NCI-H524 treated with DMSO at 0.1 percent for 48 hours (cell line): ENCODE results near the gene VAC14.
"Not testable (repeated sequence)": the region's sequence is repeated elsewhere in the genome, so short reads cannot be mapped to it uniquely, and the experiment has no call there.

ENCODE experiments used
- DNase-seq: peaks from one replicate; lab custom pipeline; 2025; lab: John Stamatoyannopoulos, UW

Gene VAC14

GRCh38 chr16:70742967-70743366, 58.0 kb downstream of the VAC14 start:
- DNase-seq: not testable (repeated sequence)

- no peak for DNase-seq
Measured at GRCh38 chr16:70741783-70742125, 59.2 kb downstream of the VAC14 start.

GRCh38 chr16:70740914-70741782, 59.8 kb downstream of the VAC14 start:
- no peak for DNase-seq

- DNase-seq: no peak
Measured at GRCh38 chr16:70740174-70740913, 60.6 kb downstream of the VAC14 start.

- no peak for DNase-seq
Measured at GRCh38 chr16:70739389-70739788, 61.6 kb downstream of the VAC14 start.

- no peak for DNase-seq
Measured at GRCh38 chr16:70738083-70738977, 62.6 kb downstream of the VAC14 start.

- no peak for DNase-seq
Measured at GRCh38 chr16:70737377-70738082, 63.4 kb downstream of the VAC14 start.

- no peak for DNase-seq
Measured at GRCh38 chr16:70736465-70737376, 64.2 kb downstream of the VAC14 start.

GRCh38 chr16:70735141-70735979, 65.6 kb downstream of the VAC14 start:
- DNase-seq: no peak

GRCh38 chr16:70734522-70735095, 66.3 kb downstream of the VAC14 start:
- DNase-seq: no peak

GRCh38 chr16:70730944-70731343, 70.0 kb downstream of the VAC14 start:
- DNase-seq: no peak

GRCh38 chr16:70730031-70730430, 70.9 kb downstream of the VAC14 start:
- DNase-seq: peak; percentile 49

GRCh38 chr16:70729292-70729691, 71.7 kb downstream of the VAC14 start:
- DNase-seq: no peak

- no peak for DNase-seq
Measured at GRCh38 chr16:70728150-70728549, 72.8 kb downstream of the VAC14 start.

GRCh38 chr16:70726892-70727361, 74.0 kb downstream of the VAC14 start:
- no peak for DNase-seq

GRCh38 chr16:70725912-70726828, 74.8 kb downstream of the VAC14 start:
- no peak for DNase-seq

- DNase-seq: no peak
Measured at GRCh38 chr16:70725024-70725911, 75.7 kb downstream of the VAC14 start.
